ENCODE data around the gene DPM1.
"Not testable (repeated sequence)": the region's sequence is repeated elsewhere in the genome, so short reads cannot be mapped to it uniquely, and the experiment has no call there.

The DPM1 gene

DNA sequence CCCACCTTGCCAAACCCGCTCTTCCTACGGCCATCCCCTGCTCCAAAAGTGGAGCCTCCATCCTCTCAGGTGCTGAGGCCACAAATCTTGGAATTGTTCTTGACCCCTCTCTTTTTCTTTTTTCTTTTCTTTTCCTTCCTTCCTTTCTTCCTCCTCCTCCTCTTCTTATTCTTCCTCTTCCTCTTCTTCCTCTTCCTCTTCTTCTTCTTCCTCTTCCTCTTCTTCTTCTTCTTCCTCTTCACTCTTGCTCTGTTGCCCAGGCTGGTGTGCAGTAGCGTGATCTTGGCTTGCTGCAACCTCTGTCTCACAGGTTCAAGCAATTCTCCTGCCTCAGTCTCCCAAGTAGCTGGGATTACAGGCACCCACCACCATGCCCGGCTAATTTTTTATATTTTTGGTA is 20.2 kb upstream of the DPM1 start:
- not testable (repeated sequence) for DNase-seq

DNA sequence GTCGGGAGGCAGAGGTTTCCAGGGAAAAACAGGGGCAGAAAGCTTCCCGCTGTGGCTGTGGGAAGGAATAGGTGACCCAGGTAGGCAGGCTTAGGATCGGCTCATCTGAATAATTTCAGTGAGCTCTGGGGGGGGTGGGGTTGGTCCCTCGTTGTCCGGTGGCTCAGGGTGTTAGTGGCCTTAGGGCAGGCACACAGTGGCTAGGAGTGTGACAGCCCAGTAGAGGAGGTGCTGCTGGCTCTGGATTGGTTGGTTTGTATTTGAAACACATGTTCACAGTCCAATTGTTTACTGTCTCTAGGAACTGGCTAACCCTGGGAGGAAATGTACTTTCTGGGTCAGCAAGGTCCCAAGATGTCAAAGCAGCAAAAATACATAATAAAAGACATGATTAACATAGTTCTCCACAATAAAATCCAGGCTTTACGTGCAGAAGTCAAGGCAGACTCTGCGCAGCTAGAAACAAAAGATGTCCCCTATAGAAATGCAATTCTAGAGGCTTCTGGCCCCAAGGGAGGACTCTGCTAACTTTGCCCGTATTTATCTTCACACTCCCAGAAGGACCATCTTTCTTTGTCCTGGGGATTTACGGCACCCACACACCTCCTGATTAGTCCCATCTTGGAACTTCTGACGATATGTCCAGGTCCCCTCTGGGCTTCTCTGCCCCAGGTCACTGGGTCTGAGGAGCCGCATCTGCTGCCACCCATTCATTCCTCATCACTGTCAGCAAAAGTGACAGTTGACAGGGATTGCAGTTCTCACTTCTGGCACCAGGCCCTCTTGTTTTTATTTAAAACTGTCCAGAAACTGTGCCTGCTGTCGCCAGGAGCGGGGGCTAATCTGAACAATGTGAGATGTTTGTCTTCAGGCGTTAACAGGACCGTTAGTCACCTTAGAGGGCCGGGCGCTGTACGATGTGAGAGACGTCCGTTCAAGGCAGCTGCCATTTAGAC is 19.0 kb upstream of the DPM1 start:
- DNase-seq: no peak

DNA sequence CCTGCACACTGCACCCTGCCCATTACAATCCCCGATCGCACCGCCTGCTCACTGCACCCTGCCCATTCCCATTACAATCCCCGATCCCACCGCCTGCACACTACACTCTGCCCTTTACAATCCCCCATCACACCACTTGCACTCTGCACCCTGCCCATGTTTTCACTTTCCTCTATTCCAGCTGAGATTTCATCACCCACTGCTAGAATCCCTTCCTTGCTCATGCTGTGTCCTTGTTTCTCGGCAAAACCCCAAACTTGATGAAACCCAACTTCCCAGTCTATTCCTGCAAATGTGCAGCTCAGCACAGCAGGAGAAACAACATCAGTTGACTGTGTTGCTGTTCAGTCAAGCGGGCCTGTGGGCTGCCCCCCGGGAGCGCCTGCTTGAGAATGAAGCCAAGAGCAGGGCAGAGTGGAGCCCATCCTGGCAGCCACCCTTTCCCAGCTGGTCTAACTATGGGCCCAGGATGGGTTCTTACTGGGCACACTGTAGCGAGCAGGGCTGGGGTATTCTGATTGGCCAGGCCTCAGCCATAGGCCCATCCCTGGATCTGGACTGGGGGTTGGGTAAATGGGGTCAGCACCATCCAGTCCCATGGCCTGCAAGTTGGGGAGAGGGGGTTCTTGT is 17.5 kb upstream of the DPM1 start:
- no peak for DNase-seq

DNA sequence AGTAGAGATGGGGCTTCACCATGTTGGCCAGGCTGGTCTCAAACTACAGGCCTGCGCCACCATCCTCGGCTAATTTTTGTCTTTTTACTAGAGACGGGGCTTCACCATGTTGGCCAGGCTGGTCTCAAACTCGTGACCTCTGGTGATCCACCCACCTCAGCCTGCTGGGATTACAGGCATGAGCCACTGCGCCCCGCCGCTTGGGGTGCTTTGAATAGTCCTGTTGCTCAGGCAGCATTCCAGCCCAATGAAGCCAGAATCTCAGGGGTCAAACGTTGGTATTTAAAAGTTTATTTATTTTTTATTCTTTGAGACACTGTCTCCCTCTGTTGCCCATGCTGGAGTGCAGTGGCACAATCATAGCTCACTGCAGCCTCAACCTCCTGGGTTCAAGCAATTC is 11.6 kb upstream of the DPM1 start:
- DNase-seq: no peak

DNA sequence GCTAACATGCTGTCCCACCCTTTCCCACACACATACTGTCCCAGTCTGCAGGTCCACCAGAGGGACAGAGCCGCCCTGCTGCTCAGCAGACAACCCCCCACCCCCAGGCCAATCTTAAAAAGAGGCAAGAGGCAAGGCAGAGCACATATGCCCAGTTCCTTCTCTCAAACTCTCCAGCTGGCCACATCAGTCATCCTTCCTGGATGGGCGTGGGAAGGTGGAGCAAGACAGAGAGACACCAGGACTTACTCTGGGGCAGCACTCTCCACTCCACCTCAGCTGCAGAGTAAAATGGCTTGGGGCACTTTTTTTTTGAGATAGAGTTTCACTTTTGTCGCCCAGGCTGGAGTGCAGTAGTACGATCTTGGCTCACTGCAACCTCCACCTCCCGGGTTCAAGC is 11.1 kb upstream of the DPM1 start:
- no peak for DNase-seq

DNA sequence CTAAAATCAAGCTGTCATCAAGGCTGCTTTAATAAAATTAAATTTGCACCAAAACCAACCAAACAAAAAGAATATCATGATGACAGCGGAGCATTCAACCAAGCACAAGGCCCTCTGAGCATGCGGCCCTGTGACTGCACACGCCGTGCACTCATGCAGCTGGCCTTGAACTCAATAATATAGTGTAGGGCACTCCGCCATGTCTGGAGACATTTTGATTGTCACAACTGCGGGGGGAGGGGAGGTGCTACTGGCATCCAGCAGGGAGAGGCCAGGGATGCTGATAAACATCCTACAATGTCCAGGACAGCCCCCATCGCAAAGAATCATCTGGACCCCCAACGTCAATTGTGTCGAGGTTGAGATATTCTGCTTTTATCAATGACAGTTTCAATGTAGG is 10.0 kb upstream of the DPM1 start:
- DNase-seq: no peak

DNA sequence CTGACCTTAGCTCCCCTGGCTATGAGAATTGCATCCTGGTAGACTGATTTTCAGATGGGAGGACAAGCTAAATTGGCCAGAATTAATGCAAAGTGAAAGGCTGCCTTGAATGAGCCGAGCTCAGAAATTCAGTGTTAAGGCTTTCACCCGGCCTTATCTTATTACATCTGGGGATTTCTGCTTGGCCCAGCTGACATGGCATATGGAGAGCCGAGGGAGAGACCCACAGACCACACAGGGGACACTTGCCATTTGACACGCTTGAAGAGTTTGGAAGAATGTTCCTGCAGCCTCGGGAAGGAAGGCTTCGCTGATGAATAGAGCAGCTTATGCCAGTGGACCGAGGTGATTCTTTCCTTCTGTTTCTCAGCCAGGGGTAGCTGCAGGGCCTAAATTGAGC is 9.3 kb upstream of the DPM1 start:
- DNase-seq: no peak

DNA sequence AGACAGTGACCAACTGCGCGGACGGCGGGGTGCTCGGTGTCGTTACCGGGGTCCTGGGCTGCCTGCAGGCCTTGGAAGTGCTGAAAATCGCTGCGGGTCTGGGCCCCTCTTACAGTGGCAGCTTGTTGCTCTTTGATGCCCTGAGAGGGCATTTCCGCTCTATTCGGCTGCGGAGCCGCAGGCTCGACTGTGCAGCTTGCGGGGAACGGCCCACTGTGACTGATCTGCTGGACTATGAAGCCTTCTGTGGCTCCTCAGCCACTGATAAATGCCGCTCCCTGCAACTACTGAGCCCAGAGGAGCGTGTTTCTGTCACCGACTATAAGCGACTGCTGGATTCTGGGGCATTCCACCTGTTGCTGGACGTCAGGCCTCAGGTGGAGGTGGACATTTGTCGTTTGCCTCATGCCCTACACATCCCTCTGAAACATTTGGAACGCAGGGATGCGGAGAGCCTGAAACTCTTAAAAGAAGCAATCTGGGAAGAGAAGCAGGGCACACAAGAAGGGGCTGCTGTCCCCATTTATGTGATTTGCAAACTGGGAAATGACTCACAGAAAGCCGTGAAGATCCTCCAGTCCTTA is 1.3 kb upstream of the DPM1 start:
- DNase-seq: no peak

DNA sequence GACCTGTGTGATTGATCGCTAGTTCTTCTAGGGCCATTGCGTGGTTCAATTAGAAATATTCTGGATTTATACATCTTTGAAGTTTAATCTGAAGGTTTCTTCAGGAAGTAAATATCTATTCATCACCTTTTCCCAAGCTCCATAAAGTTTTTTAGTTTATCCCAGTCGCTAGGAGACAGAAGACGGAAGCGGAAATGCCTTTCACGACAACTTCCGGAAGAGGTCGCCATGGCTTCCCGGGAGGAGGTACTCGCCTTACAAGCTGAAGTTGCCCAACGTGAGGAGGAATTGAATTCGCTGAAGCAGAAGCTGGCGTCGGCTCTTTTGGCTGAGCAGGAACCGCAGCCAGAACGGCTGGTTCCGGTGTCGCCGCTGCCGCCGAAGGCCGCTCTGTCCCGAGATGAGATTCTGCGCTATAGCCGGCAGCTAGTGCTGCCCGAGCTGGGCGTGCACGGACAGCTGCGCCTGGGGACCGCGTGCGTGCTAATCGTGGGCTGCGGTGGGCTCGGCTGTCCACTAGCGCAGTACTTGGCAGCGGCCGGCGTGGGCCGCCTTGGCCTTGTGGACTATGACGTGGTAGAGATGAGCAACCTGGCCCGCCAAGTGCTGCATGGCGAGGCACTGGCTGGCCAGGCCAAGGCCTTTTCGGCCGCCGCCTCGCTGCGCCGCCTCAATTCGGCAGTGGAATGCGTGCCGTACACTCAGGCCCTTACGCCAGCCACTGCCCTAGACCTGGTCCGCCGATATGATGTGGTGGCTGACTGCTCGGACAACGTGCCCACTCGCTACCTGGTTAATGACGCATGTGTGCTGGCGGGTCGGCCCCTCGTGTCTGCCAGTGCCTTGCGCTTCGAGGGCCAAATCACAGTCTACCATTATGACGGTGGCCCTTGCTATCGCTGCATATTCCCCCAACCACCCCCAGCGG is 547 bp upstream of the DPM1 start, which contains the start of gene MOCS3:
TSS of gene MOCS3 (plus strand) at position 204 of the 928 bp plus-strand sequence. CDS start at position 229, 25 bp downstream.
- DNase-seq: peak; percentile 88

DNA sequence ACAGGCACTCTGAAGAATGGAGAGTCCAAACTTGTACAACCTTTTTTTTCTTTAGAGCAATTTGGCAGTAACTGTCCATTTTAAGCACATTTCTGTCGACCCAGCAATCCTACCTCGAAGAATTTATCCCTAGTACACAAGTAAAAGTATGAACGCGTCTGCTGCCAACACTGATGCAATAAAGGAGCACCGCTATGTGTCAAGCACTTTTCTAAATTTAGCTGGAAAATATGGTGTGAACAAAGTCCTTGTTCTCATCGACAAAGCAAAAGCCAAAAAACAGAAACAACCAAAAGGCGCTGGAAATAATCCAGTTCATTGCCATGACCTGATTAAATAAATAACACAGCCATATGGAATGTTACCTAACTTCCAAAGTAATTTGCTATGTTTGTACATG is 1.1 kb downstream of the DPM1 start:
- DNase-seq: no peak

DNA sequence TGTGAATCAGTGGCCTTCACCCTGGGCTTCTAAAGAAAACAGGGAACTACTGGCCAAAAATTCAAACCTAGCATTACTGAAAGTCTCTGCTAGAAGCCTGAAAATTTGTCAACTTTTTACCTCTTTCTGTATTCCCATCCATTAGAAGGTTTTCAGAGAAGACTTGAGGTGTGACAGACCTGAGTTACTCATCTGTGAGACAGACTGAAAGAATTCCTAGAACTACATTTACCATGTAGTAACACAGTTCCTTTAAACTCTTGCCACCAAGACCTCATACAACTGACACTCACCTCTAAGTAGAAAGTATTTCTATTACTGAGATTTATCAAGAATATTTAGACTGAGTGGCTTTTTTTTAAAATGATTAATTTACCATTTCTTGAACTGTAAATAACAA is 4.5 kb downstream of the DPM1 start:
- no peak for DNase-seq

DNA sequence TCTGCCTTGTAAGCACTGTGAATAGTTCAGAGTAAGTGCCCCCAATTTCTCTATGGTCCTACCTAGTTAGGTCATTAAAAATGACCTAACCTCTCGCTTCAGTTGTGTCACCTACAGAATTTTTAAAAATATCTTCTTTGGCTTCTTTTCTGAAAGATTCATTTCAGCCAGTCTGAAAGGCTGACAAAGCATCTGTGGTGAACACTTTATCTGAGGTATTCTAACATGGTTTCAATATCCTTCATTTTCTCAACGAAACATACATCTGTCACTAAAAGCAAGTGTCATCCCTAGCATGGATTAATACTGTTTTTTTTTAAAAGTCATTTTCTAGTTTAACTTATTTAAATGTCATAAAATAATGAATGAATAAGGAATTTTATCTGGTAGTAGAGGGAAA is 5.1 kb downstream of the DPM1 start:
- DNase-seq: no peak

DNA sequence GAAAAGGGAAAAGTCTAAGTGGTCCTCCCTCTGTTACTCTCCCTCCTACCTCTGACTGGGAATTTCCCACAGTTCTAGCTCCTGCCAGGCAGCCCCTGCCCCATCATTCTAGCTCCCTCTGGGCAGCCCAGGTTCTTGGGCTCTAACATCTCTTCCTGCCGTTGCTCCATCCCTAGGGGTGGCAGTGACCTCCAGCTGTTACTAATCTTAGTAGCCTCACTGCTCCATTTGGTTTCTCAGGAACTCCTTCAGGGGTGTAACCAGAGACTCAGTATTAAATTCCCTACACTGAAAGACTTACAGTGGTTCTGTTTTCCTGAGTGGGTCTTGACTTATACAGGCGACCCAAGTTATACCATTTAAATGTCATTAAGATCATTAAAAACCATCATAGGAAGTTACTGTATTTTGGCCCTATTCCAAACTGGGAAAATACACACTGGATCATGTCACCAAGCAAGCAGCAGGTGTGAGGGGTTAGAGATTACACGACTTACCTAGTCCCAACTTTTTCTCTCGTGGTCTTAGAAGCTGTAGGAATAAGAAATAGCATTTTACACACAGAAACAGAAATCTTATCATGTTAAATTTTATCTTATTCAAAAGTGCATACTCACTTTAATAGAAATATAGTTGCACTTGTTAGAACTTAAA is 10.1 kb downstream of the DPM1 start:
- DNase-seq: no peak

DNA sequence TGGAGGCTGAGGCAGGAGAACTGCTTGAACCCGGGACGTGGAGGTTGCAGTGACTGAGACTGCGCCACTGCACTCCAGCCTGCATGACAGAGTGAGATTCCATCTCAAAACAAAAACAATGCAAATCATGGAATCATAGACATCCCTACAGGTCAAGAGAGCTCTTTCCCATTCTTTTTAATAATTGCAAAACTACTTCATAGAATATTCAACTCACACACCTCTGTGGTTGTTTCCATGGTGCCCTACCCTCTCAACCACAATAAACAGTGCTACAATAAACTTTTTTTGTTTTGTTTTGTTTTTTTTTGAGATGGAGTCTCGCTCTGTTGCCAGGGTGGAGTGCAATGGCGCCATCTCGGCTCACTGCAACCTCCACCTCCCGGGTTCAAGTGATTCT is 15.3 kb downstream of the DPM1 start:
- no peak for DNase-seq

DNA sequence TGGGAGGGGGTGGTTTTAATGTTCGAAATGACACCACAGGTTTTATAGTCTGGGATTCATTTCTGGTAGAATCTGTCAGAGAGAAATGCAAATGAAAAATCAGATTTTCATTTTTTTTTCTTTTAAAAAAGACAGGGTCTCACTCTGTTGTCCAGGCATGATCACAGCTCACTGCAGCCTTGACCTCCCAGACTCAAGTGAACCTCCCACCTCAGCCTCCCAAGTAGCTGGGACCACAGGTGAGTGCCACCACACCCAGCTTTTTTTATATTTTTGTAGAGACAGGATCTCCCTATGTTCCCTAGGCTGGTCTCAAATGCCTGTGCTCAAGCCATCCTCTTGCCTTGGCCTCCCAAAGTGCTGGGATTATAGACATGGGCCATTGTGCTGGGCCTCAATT is 24.7 kb downstream of the DPM1 start:
- no peak for DNase-seq

DNA sequence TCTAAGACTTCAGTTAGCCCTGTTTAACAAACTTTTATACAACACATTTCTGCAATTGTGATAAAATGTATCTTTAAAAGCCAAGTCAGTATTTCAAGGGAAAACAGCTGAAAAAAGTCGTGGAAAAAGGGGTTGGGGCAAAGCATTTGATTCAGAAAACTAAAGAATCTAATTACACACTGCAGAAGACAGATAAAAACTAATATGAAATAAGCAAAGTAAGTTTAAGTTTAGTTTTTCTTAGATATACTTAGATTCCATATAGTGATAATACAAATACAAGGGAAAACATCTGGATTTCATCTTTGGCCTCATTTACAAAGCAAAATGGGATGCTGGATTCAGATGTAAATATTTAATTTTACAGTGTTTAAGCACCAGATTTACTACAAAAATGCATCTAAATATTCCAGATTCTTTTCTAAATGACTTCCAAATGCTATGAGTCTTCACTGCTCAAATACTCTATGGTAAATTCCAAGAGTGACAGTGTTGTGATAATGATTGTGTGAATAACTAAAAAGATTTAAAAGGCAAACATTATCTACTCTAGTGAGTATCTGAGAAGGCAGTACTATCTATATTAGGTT is 25.5 kb downstream of the DPM1 start:
- DNase-seq: no peak

DNA sequence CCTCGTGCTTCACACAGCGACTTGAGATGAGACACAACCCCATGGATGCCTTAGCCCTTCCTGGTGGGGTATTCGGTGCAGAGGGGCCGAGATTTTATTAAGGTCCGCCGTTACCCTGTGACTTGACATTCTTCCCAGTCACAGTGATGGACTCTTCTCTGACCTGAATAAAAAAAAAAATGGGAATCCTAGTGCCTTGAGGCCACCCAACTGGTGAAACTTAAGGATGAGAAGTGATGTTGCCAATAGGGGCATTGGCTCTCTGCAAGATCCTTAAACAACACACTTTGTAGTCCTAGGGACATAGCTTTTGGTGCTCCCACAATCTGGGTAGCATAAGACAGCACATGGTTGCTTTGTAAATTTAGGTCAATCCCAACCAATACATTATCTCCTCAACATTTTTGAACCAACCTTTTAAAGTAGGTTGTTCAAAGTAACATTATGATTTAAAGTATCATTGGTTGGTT is 26.3 kb downstream of the DPM1 start:
- DNase-seq: no peak

DNA sequence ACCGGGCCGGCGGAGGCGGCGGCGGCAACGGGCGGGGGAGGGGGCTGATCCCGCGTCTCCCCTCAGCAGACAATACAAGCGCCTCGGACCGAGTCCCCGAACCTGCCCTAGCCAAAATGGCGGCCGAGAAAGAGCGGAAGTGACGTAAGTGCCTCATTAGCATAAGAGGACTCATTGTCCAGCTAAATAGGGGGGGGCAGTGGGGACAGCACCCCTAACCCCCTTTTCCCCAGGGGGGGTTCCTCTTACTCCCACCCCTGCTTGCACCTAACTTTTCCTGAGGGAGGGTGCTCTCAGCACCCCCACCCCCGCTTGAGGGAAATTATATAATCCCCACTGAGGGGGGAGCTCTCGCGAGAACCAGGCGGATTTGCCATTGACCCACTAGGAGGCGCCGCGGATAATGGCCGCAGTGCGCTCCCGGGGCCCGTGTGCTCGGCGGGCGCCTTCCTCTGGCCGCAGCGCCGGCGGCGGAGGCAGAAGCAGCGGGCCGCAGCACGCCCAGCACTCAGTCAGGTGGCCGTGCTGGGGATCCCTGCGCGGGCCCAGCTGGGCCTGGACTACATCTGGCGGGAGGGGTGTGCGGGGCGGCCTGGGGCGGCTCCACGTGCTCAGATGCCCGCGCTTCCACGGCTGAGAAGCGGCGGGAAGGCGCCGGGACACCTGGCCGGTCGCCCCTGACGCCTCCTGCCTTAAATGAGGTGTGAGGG is 26.9 kb downstream of the DPM1 start, which contains the start of gene ADNP:
TSS of gene ADNP (minus strand) at position 132 of the 710 bp plus-strand sequence. CDS start 27,441 bp downstream, outside the sequence.
- DNase-seq: peak; percentile 96

DNA sequence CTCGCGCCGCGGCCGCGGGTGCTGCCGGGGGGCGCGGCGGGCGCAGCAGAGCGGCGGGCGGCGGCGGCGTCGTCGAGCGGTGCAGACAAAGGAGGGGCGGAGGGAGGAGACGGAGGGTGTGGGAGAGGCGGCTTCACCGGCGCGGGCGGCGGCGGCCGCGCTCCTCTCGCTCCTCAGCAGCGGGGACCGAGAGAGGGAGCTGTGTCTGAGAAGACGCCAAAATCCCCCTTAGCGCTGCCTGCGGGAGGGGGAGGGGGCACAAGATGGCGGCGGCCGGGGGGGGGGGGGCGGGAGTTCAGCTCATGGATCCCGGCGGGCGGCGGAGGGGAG is 27.4 kb downstream of the DPM1 start:
- no peak for DNase-seq

DNA sequence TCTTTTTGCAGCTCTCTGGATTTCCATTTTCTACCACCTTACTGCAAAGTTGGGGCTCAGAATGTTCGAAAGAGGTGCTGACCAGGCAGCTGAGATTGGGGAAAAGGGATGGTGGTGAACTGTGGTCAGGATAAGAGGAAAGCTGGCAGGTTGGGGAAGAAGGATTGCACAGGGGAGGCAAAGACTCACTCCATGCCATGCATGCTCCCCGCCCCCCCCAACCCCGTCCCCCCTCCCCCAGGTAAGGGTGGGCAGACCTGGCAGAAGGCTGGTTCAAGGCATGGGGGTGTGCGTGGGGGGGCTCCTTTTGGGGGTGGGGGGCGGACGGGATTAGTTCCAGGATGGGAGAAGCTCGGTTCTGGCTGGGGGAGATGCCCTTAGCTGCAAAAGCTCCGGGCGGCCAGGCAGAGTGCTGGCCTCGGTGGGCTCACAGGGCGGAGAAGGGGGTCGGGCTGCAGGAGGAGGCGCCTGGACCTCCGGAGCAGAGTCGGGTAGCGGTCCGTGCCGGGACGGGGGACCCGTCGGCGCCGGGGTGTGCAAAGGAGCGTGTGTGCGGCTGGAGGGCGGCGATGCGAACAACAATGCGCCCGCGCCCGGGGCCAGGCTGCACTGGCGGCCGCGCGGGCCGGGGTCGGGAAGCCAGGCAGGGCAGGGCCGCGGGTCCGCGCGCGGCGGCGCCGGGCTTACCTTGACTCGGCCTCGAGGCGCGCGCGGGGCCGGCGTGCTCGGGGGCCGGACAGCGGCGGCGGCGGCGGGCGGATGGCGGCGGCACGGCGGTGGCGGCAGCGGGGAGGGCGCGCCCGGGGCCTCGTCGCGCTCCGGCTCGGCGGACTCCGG is 28.0 kb downstream of the DPM1 start:
- DNase-seq: peak; percentile 74
